Astrocyte (in vitro differentiated cells and primary cell): Measurements from ENCODE around the gene PRKG1. TPM values are rescaled to one million over a fixed set of nuclear protein-coding genes. Genes with fewer than 3 reads are reported as not detected.

Experiments
- DNase-seq: peaks from one replicate; pipeline ENCODE4 v3.0.0-alpha.2; 2010; ENCODE audit warnings: low read depth
- FAIRE-seq: peaks from 2 replicates; lab custom pipeline; 2011; peaks lifted over from hg19 to GRCh38; lab: Jason Lieb, UNC
- H2AFZ ChIP-seq: 2 replicates; pipeline ENCODE4 v1.6.0; 2012; ENCODE audit warnings: low read depth, low read length, inconsistent platforms
- H3K27ac ChIP-seq: 2 replicates; pipeline ENCODE4 v1.5.1; 2011; ENCODE audit warnings: low read depth, low read length, inconsistent platforms
- H3K27me3 ChIP-seq: 2 replicates; pipeline ENCODE4 v1.6.0; 2011; ENCODE audit warnings: low read length, inconsistent platforms; ENCODE audit not compliant: insufficient read depth
- H3K36me3 ChIP-seq: 2 replicates; pipeline ENCODE4 v1.5.1; 2011; ENCODE audit warnings: low read length, inconsistent platforms; ENCODE audit not compliant: insufficient read depth
- H3K4me1 ChIP-seq: 2 replicates; pipeline ENCODE4 v1.5.1; 2011; ENCODE audit warnings: low read length, inconsistent platforms; ENCODE audit not compliant: insufficient read depth
- H3K4me2 ChIP-seq: 2 replicates; pipeline ENCODE4 v1.6.0; 2012; ENCODE audit warnings: low read length, inconsistent platforms
- H3K4me3 ChIP-seq: 2 replicates; pipeline ENCODE4 v1.5.1; 2011; ENCODE audit warnings: low read depth, mild to moderate bottlenecking, low read length, inconsistent platforms; ENCODE audit not compliant: insufficient read depth
- H3K79me2 ChIP-seq: 2 replicates; pipeline ENCODE4 v1.6.0; 2012; ENCODE audit warnings: mild to moderate bottlenecking, low read length, inconsistent platforms; ENCODE audit not compliant: insufficient read depth
- H3K9ac ChIP-seq: 2 replicates; pipeline ENCODE4 v1.6.0; 2012; ENCODE audit warnings: mild to moderate bottlenecking, low read length, inconsistent platforms
- H3K9me3 ChIP-seq: 2 replicates; pipeline ENCODE4 v1.5.1; 2012; ENCODE audit warnings: low read depth, mild to moderate bottlenecking, low read length, inconsistent platforms; ENCODE audit not compliant: insufficient read depth
- H4K20me1 ChIP-seq: 2 replicates; pipeline ENCODE4 v1.6.0; 2012; ENCODE audit warnings: low read length, inconsistent platforms; ENCODE audit not compliant: insufficient read depth
- H3K27ac Mint-ChIP-seq: one replicate; pipeline ENCODE4 v1.8.0; 2021; ENCODE audit warnings: mild to moderate bottlenecking, mixed read lengths; ENCODE audit not compliant: unreplicated experiment
- H3K27me3 Mint-ChIP-seq: one replicate; pipeline ENCODE4 v1.8.0; 2021; ENCODE audit warnings: low read depth, mixed read lengths; ENCODE audit not compliant: unreplicated experiment
- H3K36me3 Mint-ChIP-seq: one replicate; pipeline ENCODE4 v1.8.0; 2021; ENCODE audit warnings: low read depth, mixed read lengths; ENCODE audit not compliant: unreplicated experiment
- H3K4me1 Mint-ChIP-seq: one replicate; pipeline ENCODE4 v1.8.0; 2021; ENCODE audit warnings: low read depth, mixed read lengths; ENCODE audit not compliant: unreplicated experiment
- H3K4me3 Mint-ChIP-seq: one replicate; pipeline ENCODE4 v1.8.0; 2021; ENCODE audit warnings: mild to moderate bottlenecking, moderate library complexity, mixed read lengths; ENCODE audit not compliant: unreplicated experiment
- H3K9me3 Mint-ChIP-seq: one replicate; pipeline ENCODE4 v1.8.0; 2021; ENCODE audit warnings: mild to moderate bottlenecking, mixed read lengths; ENCODE audit not compliant: unreplicated experiment
- CTCF ChIP-seq: IDR thresholded peaks from 2 replicates; pipeline ENCODE4 v1.5.1; 2011; ENCODE audit warnings: low read depth, mild to moderate bottlenecking, inconsistent platforms, low read length, moderate library complexity; ENCODE audit not compliant: insufficient read depth
- EZH2 ChIP-seq: IDR thresholded peaks from 2 replicates; pipeline ENCODE4 v1.6.1; 2012; ENCODE audit warnings: mild to moderate bottlenecking, low read length, inconsistent platforms; ENCODE audit not compliant: insufficient read depth
- total RNA-seq: library from RNA; stranded (reverse); gene quantifications from 2 replicates; pipeline ENCODE4 v1.2.1, GENCODE V29; 2021

PRKG1 gene
- total RNA-seq, 1 donor from 2014 or later, result 3.1 TPM

DNA sequence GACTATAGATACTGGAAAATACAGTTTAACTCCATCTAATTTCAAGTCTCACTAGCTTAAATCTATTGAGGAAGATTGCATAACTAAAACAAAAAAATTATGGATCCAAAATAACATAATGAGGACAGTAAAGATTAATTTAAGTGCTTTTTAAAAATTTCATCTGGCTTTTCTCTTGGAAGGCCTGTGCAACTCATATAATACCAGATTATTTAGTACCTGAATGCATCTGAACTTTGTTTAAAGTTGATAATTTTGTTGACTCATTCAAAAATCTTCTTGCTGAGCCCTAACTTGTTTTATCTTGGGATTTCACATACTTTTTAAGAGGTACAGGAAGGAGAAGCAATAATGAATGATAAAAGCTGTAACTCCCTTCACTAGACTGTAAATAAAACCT lies 478.6 kb downstream of the PRKG1 start:
- H3K4me3 Mint-ChIP-seq, result no peak overlapping the region
- DNase-seq, result no peak
- H3K36me3 ChIP-seq, result no peaks in the 10 kb centered on the region
- H3K4me2 ChIP-seq, result no peak overlapping the region
- no peak overlapping the region for H2AFZ ChIP-seq
- no peak overlapping the region for H3K4me3 ChIP-seq
- no peaks in the 10 kb centered on the region for H3K27me3 ChIP-seq
- no peaks in the 10 kb centered on the region for H3K4me1 ChIP-seq
- no peak for FAIRE-seq
- no peaks in the 10 kb centered on the region for H3K79me2 ChIP-seq
- no peaks in the 10 kb centered on the region for H3K27me3 Mint-ChIP-seq
- no peaks in the 10 kb centered on the region for H3K9me3 Mint-ChIP-seq
- TF ChIP-seq EZH2 (no peak), CTCF (no peak)
- no peaks in the 10 kb centered on the region for H3K4me1 Mint-ChIP-seq
- H3K27ac Mint-ChIP-seq, result no peak overlapping the region
- no peak overlapping the region for H3K27ac ChIP-seq
- H4K20me1 ChIP-seq, result no peaks in the 10 kb centered on the region
- no peak overlapping the region for H3K9ac ChIP-seq
- no peaks in the 10 kb centered on the region for H3K36me3 Mint-ChIP-seq
- no peaks in the 10 kb centered on the region for H3K9me3 ChIP-seq

DNA sequence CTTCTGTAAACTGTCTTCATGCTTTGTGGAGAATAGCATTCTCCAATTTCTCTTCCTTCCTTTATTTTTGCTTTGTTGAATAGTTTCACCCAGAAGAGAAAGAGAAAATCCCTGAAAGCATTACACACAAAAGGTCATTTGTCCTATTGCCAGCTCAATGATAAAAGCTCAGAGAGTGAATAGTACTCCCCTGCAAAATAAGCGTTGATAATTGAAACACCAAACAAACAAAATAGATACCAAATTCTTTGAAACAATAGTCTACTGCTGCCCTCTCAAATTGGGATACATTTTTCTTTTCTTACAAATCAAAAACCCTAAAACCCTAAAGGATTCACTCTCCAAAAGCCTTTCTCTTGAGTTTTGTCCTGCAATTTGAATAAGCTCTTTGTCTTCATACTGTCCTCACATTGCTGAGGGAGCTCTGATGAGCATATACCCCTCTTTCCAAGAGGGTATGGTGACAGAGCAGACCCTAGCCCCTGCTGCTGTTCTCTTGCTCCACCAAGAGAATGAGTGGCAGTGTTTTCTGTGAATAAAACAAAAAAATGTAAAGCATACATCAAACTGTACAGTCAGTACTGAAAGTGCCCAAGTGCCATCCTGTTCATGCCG lies 490.7 kb downstream of the PRKG1 start:
- Histone ChIP-seq H3K36me3 (no peaks in the 10 kb centered on the region), H3K9ac (no peak overlapping the region), H3K4me3 (no peak overlapping the region), H3K4me2 (no peak overlapping the region), H3K9me3 (no peaks in the 10 kb centered on the region), H3K79me2 (no peaks in the 10 kb centered on the region), H3K27ac (no peak overlapping the region), H2AFZ (no peak overlapping the region), H3K27me3 (no peaks in the 10 kb centered on the region), H3K4me1 (no peaks in the 10 kb centered on the region), H4K20me1 (no peaks in the 10 kb centered on the region)
- H3K9me3 Mint-ChIP-seq, result no peaks in the 10 kb centered on the region
- FAIRE-seq, result no peak
- H3K36me3 Mint-ChIP-seq, result no peaks in the 10 kb centered on the region
- H3K4me1 Mint-ChIP-seq, result no peaks in the 10 kb centered on the region
- H3K27ac Mint-ChIP-seq, result no peak overlapping the region
- no peak overlapping the region for H3K4me3 Mint-ChIP-seq
- no peaks in the 10 kb centered on the region for H3K27me3 Mint-ChIP-seq
- TF ChIP-seq EZH2, result no peak
- TF ChIP-seq CTCF, result no peak
- DNase-seq, result no peak

- Histone ChIP-seq H3K9ac (no peak overlapping the region), H3K9me3 (no peaks in the 10 kb centered on the region), H3K27ac (no peak overlapping the region), H3K79me2 (no peaks in the 10 kb centered on the region), H3K4me2 (no peak overlapping the region), H4K20me1 (no peaks in the 10 kb centered on the region), H3K27me3 (no peaks in the 10 kb centered on the region), H3K36me3 (no peaks in the 10 kb centered on the region), H3K4me3 (no peak overlapping the region), H2AFZ (no peak overlapping the region), H3K4me1 (no peaks in the 10 kb centered on the region)
- H3K4me3 Mint-ChIP-seq, result no peak overlapping the region
- no peak for FAIRE-seq
- no peaks in the 10 kb centered on the region for H3K36me3 Mint-ChIP-seq
- TF ChIP-seq EZH2 (no peak), CTCF (no peak)
- DNase-seq, result no peak
- no peaks in the 10 kb centered on the region for H3K9me3 Mint-ChIP-seq
- no peak overlapping the region for H3K27ac Mint-ChIP-seq
- H3K27me3 Mint-ChIP-seq, result no peaks in the 10 kb centered on the region
- H3K4me1 Mint-ChIP-seq, result no peaks in the 10 kb centered on the region
These were observed 493.0 kb downstream of the PRKG1 start for GRCh38 chr10:51567271-51567670.
